ENCODE results near the gene REEP1. TPM values are rescaled to one million over a fixed set of nuclear protein-coding genes. Genes with fewer than 3 reads are reported as not detected.

The REEP1 gene
- polyA plus RNA-seq, 1 experiment, result 0.10 TPM

GRCh38 chr2:86360776-86361175 is 23.4 kb upstream of the REEP1 start:
- H3K9me3 ChIP-seq (ENCODE audit: control insufficient read depth, insufficient read depth, low read length), result no peaks in the 10 kb centered on the region
- no peak for DNase-seq (ENCODE audit: low read depth, low spot score)
- ChIA-PET CTCF (no interaction called here), POLR2A (no interaction called here)
- H3K4me3 ChIP-seq (ENCODE audit: low read depth, low read length), result no peak overlapping the region
- H3K27ac ChIP-seq (ENCODE audit: low read depth, low read length), result no peak overlapping the region
- no peak for TF ChIP-seq CTCF (IDR thresholded peaks at IDR 0.05; ENCODE audit: low read depth, low read length)
- peaks cover 8% of the 10 kb centered on the region for H3K27me3 ChIP-seq (ENCODE audit: control insufficient read depth, insufficient read depth, low read length)

GRCh38 chr2:86358957-86359356 is 21.5 kb upstream of the REEP1 start:
- no peaks in the 10 kb centered on the region for H3K9me3 ChIP-seq (ENCODE audit: control insufficient read depth, insufficient read depth, low read length)
- H3K27ac ChIP-seq (ENCODE audit: low read depth, low read length), result no peak overlapping the region
- H3K4me3 ChIP-seq (ENCODE audit: low read depth, low read length), result no peak overlapping the region
- ChIA-PET CTCF (interaction anchor here (0.5 to 1.1 kb wide), 3 partner anchors 14 to 411 kb away, joined by 3 to 6 read pairs (median 4); no protein-coding TSS in a partner anchor), POLR2A (interaction anchor here (0.7 kb wide), 1 partner anchor 108 kb away, joined by 3 read pairs; no protein-coding TSS in a partner anchor)
- no peak for DNase-seq (ENCODE audit: low read depth, low spot score)
- no peak for TF ChIP-seq CTCF (IDR thresholded peaks at IDR 0.05; ENCODE audit: low read depth, low read length)
- H3K27me3 ChIP-seq (ENCODE audit: control insufficient read depth, insufficient read depth, low read length), result peaks cover 6% of the 10 kb centered on the region

GRCh38 chr2:86357392-86357963 is 20.1 kb upstream of the REEP1 start:
- DNase-seq (ENCODE audit: low read depth, low spot score), result no peak
- POLR2A ChIA-PET, result no interaction called here
- Histone ChIP-seq H3K4me3 (ENCODE audit: low read depth, low read length) (no peak overlapping the region), H3K27me3 (ENCODE audit: control insufficient read depth, insufficient read depth, low read length) (peaks cover 5% of the 10 kb centered on the region), H3K9me3 (ENCODE audit: control insufficient read depth, insufficient read depth, low read length) (no peaks in the 10 kb centered on the region), H3K27ac (ENCODE audit: low read depth, low read length) (no peak overlapping the region)
- CTCF ChIA-PET, result interaction anchor here (0.6 kb wide), 1 partner anchor 11 kb away, joined by 4 read pairs; no protein-coding TSS in a partner anchor
- no peak for TF ChIP-seq CTCF (IDR thresholded peaks at IDR 0.05; ENCODE audit: low read depth, low read length)

GRCh38 chr2:86352727-86353221 is 15.3 kb upstream of the REEP1 start:
- ChIA-PET POLR2A (no interaction called here), CTCF (no interaction called here)
- H3K4me3 ChIP-seq (ENCODE audit: low read depth, low read length), result no peak overlapping the region
- no peak overlapping the region for H3K27ac ChIP-seq (ENCODE audit: low read depth, low read length)
- no peak for TF ChIP-seq CTCF (IDR thresholded peaks at IDR 0.05; ENCODE audit: low read depth, low read length)
- H3K27me3 ChIP-seq (ENCODE audit: control insufficient read depth, insufficient read depth, low read length), result no peaks in the 10 kb centered on the region
- H3K9me3 ChIP-seq (ENCODE audit: control insufficient read depth, insufficient read depth, low read length), result no peaks in the 10 kb centered on the region
- DNase-seq (ENCODE audit: low read depth, low spot score), result no peak

- ChIA-PET POLR2A (no interaction called here), CTCF (no interaction called here)
- Histone ChIP-seq H3K4me3 (ENCODE audit: low read depth, low read length) (no peak overlapping the region), H3K9me3 (ENCODE audit: control insufficient read depth, insufficient read depth, low read length) (no peaks in the 10 kb centered on the region), H3K27ac (ENCODE audit: low read depth, low read length) (no peak overlapping the region), H3K27me3 (ENCODE audit: control insufficient read depth, insufficient read depth, low read length) (peaks cover under 1% of the 10 kb centered on the region)
- DNase-seq (ENCODE audit: low read depth, low spot score), result no peak
- no peak for TF ChIP-seq CTCF (IDR thresholded peaks at IDR 0.05; ENCODE audit: low read depth, low read length)
Observed at GRCh38 chr2:86352137-86352726, 14.8 kb upstream of the REEP1 start.
